ENCODE measurements around the gene ZBTB16. TPM values are rescaled to one million over a fixed set of nuclear protein-coding genes. Genes with fewer than 3 reads are reported as not detected.

ZBTB16 gene
- total and polyA plus RNA-seq, 2 donors (not counting 3 experiments of a cell fraction or from before 2014, with no cell fraction given), result 9.8 to 20.3 TPM

- POLR2A ChIA-PET, result no interaction called here
Measured at GRCh38 chr11:114153224-114153623, 93.7 kb downstream of the ZBTB16 start.

More at GRCh38 chr11:114153224-114153623, 93.7 kb downstream of the ZBTB16 start:
- no peak overlapping the region for H3K4me3 ChIP-seq (replicated peaks in 1 of 3; ENCODE audit: insufficient read depth in 1 of 3, low read depth in 1 of 3, low read length in 3 of 3)
- H3K27me3 ChIP-seq (ENCODE audit: control insufficient read depth in 2 of 2, insufficient read depth in 2 of 2, low read length in 2 of 2), result no peaks in the 10 kb centered on the region
- H3K9me3 ChIP-seq (replicated peaks; ENCODE audit: control insufficient read depth, insufficient read depth, low read length), result no peaks in the 10 kb centered on the region
- intact Hi-C loops (cut with micrococcal nuclease), result no loop called here
- H4K20me1 ChIP-seq (replicated peaks; ENCODE audit: control insufficient read depth, extremely low read depth, insufficient read depth, low read length), result no peaks in the 10 kb centered on the region
- no peaks in the 10 kb centered on the region for H3K4me1 ChIP-seq (ENCODE audit: control insufficient read depth, extremely low read depth, insufficient read depth, low read length)
- no peak for DNase-seq (ENCODE audit: low read depth, low spot score)
- no peak overlapping the region for H2AFZ ChIP-seq (ENCODE audit: low read depth, low read length)
- no peak overlapping the region for H3K9ac ChIP-seq (replicated peaks; ENCODE audit: extremely low read depth, insufficient read depth, low read length)
- no peaks in the 10 kb centered on the region for H3K9me1 ChIP-seq (replicated peaks; ENCODE audit: control insufficient read depth, extremely low read depth, insufficient read depth, low read length)
- H3K27ac ChIP-seq (ENCODE audit: insufficient read depth, low read depth, low read length), result no peak overlapping the region
- BruUV-seq (replicated peaks), result no TSS peak
- no peak overlapping the region for H3K4me2 ChIP-seq (ENCODE audit: insufficient read depth, low read length)
- CTCF ChIA-PET, result no interaction called here
- TF ChIP-seq JUN (IDR thresholded peaks at IDR 0.05; ENCODE audit: borderline replicate concordance, insufficient read depth, insufficient read length, low read depth) (no peak), GATA2 (IDR thresholded peaks at IDR 0.05; ENCODE audit: insufficient read depth, insufficient read length, low read depth, low read length) (no peak), POLR2A (IDR thresholded peaks at IDR 0.05; ENCODE audit: low read depth, low read length) (no peak), CTCF (IDR thresholded peaks at IDR 0.05; ENCODE audit: extremely low read depth in 1 of 2, insufficient read depth in 1 of 2, low read depth in 1 of 2, low read length in 2 of 2) (no peak), EZH2 (IDR thresholded peaks at IDR 0.05; ENCODE audit: borderline replicate concordance, low read depth, low read length, severe bottlenecking) (no peak), FOS (IDR thresholded peaks at IDR 0.05; ENCODE audit: borderline replicate concordance, insufficient read depth, low read length) (no peak), POLR2AphosphoS5 (IDR thresholded peaks at IDR 0.05; ENCODE audit: insufficient read depth, low read depth, low read length) (no peak), MYC (IDR thresholded peaks at IDR 0.05; ENCODE audit: low read depth, low read length) (no peak), MAX (IDR thresholded peaks at IDR 0.05; ENCODE audit: insufficient read depth, insufficient read length) (no peak)
- H3K36me3 ChIP-seq (ENCODE audit: control insufficient read depth in 2 of 2, extremely low read depth in 1 of 2, insufficient read depth in 2 of 2, low read length in 2 of 2), result peaks cover 0 to 2% of the 10 kb centered on the region in 2 experiments
- dilution Hi-C loops (cut with MboI; ENCODE audit: extremely low pct_ligation_motif_present, low sequenced_read_pairs), result no loop called here
- no peak for FAIRE-seq
- H3K79me2 ChIP-seq (ENCODE audit: control insufficient read depth, insufficient read depth, low read length), result no peaks in the 10 kb centered on the region

Measured in endothelial cell of umbilical vein (primary cell).